ES-I3 (cell line): Measurements from ENCODE around the gene CCL19.
A peak's percentile ranks its signal among the peaks of the same experiment; 100 is the strongest.

Experiments used
- H3K36me3 ChIP-seq: 2 replicates; pipeline ENCODE4 v1.6.1; 2013; ENCODE audit warnings: mild to moderate bottlenecking, low read length, control low read depth, moderate library complexity; ENCODE audit not compliant: insufficient read depth
- H3K4me1 ChIP-seq: 2 replicates; pipeline ENCODE4 v1.6.1; 2013; ENCODE audit warnings: mild to moderate bottlenecking, control low read depth, low read length; ENCODE audit not compliant: insufficient read depth
- H3K9ac ChIP-seq: 2 replicates; pipeline ENCODE4 v1.6.1; 2013; ENCODE audit warnings: low read depth, mild to moderate bottlenecking, low read length, moderate library complexity
- H3K9me3 ChIP-seq: 2 replicates; pipeline ENCODE4 v1.6.1; 2013; ENCODE audit warnings: mild to moderate bottlenecking, low read length, moderate library complexity; ENCODE audit not compliant: control insufficient read depth, insufficient read depth

CCL19 gene

DNA sequence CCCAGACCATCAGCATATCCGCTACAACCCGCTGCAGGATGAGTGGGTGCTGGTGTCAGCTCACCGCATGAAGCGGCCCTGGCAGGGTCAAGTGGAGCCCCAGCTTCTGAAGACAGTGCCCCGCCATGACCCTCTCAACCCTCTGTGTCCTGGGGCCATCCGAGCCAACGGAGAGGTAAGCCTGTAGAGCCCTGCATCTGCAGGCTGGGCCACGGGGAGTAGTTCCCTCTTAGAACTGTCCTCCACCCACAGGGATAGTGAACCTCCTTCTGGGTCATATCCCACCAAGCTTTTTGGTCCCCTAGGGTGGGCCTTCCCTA lies 44.0 kb downstream of the CCL19 start:
- Histone ChIP-seq H3K36me3 (no peaks in the 10 kb centered on the region), H3K9me3 (no peaks in the 10 kb centered on the region), H3K4me1 (peaks cover 26% of the 10 kb centered on the region), H3K9ac (peak overlapping the region; percentile 74)

DNA sequence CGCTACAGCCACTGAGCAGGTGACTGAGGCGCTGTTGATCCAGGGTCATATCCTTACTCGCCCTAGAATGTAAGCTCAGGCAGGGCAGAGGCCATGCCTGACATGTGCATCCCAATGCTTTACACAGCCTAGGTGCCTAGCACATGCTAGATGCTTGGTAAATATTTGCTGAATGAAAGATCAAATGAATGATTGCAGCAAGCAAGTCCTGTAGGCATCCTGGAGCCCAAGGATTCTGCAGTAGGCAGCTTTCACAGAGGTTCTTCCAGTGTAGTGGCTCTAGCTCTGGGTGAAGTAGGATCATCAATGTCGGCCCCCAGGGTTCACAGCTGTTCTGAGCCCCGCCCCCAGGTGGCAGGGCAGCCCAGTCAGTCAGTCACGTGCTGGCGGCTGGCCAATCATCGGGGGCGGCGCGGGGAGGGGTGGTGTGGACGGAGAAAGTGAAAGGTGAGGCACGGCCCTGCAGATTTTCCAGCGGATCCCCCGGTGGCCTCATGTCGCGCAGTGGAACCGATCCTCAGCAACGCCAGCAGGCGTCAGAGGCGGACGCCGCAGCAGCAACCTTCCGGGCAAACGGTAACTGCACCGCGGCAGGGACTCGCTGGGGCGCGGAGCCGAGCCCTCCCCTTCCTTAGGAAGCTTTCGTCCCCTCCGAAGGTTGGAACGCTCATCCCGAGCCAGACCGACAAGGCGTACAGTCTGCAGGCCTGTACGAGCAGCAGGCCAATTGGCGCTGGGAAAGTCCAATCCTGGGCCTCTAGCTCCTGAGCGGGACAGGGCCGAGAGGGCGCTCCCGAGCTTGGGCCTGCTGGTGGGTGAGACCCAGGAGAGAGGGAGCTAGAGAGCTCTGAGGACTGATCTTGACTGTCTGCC lies 44.6 kb downstream of the CCL19 start, which contains the start of gene GALT:
TSS of gene GALT (plus strand) at position 465 of the 873 bp plus-strand sequence. CDS start at position 495, 30 bp downstream.
- no peaks in the 10 kb centered on the region for H3K36me3 ChIP-seq
- peak within 1 kb of the TSS; percentile 74 for H3K9ac ChIP-seq
- H3K9me3 ChIP-seq: no peaks in the 10 kb centered on the region
- peaks cover 22% of the 10 kb centered on the region for H3K4me1 ChIP-seq

DNA sequence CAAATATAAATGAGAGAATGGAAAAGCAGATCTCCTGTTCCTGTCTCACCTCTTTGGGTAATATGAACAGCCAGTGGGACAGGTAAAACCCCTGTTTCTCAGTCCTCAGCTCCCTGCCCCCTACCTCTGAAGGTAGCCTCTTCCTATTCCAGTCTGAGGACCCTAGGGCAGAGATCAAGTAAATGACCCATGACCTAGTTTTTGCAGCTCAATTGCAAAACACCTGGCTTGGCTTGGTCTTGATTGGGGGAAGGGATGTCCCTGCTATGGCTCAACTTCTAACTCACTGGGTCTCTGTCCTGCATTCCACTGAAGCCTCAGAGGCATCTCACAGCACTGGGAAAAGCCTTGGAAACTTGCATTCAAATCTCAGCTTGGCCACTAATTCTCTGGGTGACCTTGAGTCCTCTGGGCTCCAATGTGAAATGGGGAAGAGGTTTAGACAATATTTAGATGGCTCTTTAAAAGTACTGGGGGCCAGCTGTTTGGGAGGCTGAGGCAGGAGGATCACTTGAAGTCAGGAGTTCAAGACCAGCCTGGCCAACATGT lies 46.2 kb downstream of the CCL19 start:
- no peak overlapping the region for H3K9ac ChIP-seq
- peaks cover 19% of the 10 kb centered on the region for H3K4me1 ChIP-seq
- H3K36me3 ChIP-seq: no peaks in the 10 kb centered on the region
- no peaks in the 10 kb centered on the region for H3K9me3 ChIP-seq

DNA sequence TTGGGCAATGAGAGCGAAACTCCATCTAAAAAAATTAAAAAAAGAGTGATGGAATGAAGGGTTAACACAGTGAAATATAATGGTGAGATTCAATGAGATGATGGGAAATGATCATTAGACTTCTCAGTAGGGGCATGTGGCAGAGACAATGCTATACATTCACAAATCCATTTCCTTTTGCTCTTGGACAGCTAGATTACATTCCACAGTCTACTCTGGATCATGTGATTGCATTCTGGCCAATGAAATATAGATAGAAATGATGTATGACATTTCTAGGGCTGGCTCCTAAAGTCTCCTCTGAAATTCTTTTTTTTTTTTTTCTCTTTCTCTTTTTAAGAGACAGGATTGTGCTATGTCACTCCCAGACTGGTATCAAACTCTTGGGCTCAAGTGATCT lies 48.4 kb downstream of the CCL19 start:
- H3K9ac ChIP-seq: no peak overlapping the region
- H3K4me1 ChIP-seq: peaks cover 24% of the 10 kb centered on the region
- no peaks in the 10 kb centered on the region for H3K9me3 ChIP-seq
- no peaks in the 10 kb centered on the region for H3K36me3 ChIP-seq
